BE2C (cell line): ENCODE measurements around the gene ZNF335.
"Not testable (repeated sequence)": the region's sequence is repeated elsewhere in the genome, so short reads cannot be mapped to it uniquely, and the experiment has no call there.

ENCODE experiments used
- DNase-seq: peaks from one replicate; pipeline ENCODE4 v3.0.0-alpha.2; 2020
- H3K27me3 ChIP-seq: fragments of 250-450 bp; sonication (Bioruptor Pico); 2 replicates; pipeline ENCODE4 v1.5.1; 2020; ENCODE audit warnings: mild to moderate bottlenecking
- H3K36me3 ChIP-seq: fragments of 250-450 bp; sonication (Bioruptor Pico); 2 replicates; pipeline ENCODE4 v1.5.1; 2020; ENCODE audit warnings: mild to moderate bottlenecking
- H3K4me1 ChIP-seq: fragments of 250-450 bp; sonication (Bioruptor Pico); 2 replicates; pipeline ENCODE4 v1.5.1; 2020
- H3K4me3 ChIP-seq: 2 replicates; pipeline ENCODE4 v1.5.1; 2011; ENCODE audit warnings: low read depth, low read length
- H3K9me3 ChIP-seq: fragments of 250-450 bp; sonication (Bioruptor Pico); 2 replicates; pipeline ENCODE4 v1.5.1; 2020
- CTCF ChIP-seq: IDR thresholded peaks from 2 replicates; pipeline ENCODE4 v1.5.1; 2012; ENCODE audit warnings: mild to moderate bottlenecking, low read depth, low read length

The ZNF335 gene

GRCh38 chr20:45999557-46000261 is 27.7 kb upstream of the ZNF335 start:
- Histone ChIP-seq H3K4me1 (no peaks in the 10 kb centered on the region), H3K9me3 (no peaks in the 10 kb centered on the region), H3K27me3 (no peaks in the 10 kb centered on the region), H3K4me3 (no peak overlapping the region), H3K36me3 (no peaks in the 10 kb centered on the region)
- no peak for DNase-seq
- TF ChIP-seq CTCF, result no peak

GRCh38 chr20:45998761-45999160 is 26.8 kb upstream of the ZNF335 start:
- Histone ChIP-seq H3K4me1 (no peaks in the 10 kb centered on the region), H3K9me3 (no peaks in the 10 kb centered on the region), H3K4me3 (no peak overlapping the region), H3K27me3 (no peaks in the 10 kb centered on the region), H3K36me3 (no peaks in the 10 kb centered on the region)
- TF ChIP-seq CTCF, result no peak
- no peak for DNase-seq

- H3K9me3 ChIP-seq, result no peaks in the 10 kb centered on the region
- H3K36me3 ChIP-seq, result no peaks in the 10 kb centered on the region
- no peak overlapping the region for H3K4me3 ChIP-seq
- no peak for DNase-seq
- no peaks in the 10 kb centered on the region for H3K4me1 ChIP-seq
- no peaks in the 10 kb centered on the region for H3K27me3 ChIP-seq
- TF ChIP-seq CTCF, result no peak
Measured at GRCh38 chr20:45998337-45998736, 26.3 kb upstream of the ZNF335 start.

- Histone ChIP-seq H3K4me3 (no peak overlapping the region), H3K9me3 (no peaks in the 10 kb centered on the region), H3K4me1 (no peaks in the 10 kb centered on the region), H3K27me3 (no peaks in the 10 kb centered on the region), H3K36me3 (no peaks in the 10 kb centered on the region)
- no peak for DNase-seq
- no peak for TF ChIP-seq CTCF
Measured at GRCh38 chr20:45997187-45997586, 25.2 kb upstream of the ZNF335 start.

- H3K9me3 ChIP-seq, H3K4me1 ChIP-seq, H3K36me3 ChIP-seq, DNase-seq, H3K27me3 ChIP-seq, H3K4me3 ChIP-seq: not testable (repeated sequence)
Measured at GRCh38 chr20:45995495-45996097, 23.6 kb upstream of the ZNF335 start.

GRCh38 chr20:45994761-45995493 is 22.9 kb upstream of the ZNF335 start:
- Histone ChIP-seq H3K4me3 (no peak overlapping the region), H3K4me1 (no peaks in the 10 kb centered on the region), H3K27me3 (no peaks in the 10 kb centered on the region), H3K9me3 (no peaks in the 10 kb centered on the region), H3K36me3 (no peaks in the 10 kb centered on the region)
- TF ChIP-seq CTCF, result no peak
- DNase-seq, result no peak
